HepG2 (cell line): Measurements from ENCODE around the gene LHFPL2. TPM values are rescaled to one million over a fixed set of nuclear protein-coding genes. Genes with fewer than 3 reads are reported as not detected.
A peak's percentile ranks its signal among the peaks of the same experiment; 100 is the strongest.

Experiments used
- ATAC-seq: fragments of 200-7000 bp; cut with Tn5 transposase; 3 replicates; pipeline ENCODE4 v1.9.1; 2020; ENCODE audit warnings: mild to moderate bottlenecking, moderate library complexity
- BruUV-seq: library from RNA; stranded (reverse); fragments of 400-500 nt; replicated peaks from 2 replicates; lab custom pipeline; 2021; lab: Mats Ljungman, UMichigan
- CTCF ChIA-PET: fragments of 300-600 bp; formaldehyde crosslinking; extraction: SDS; loops from one replicate; lab custom pipeline; 2021; ENCODE audit warnings: low total read pairs, inconsistent platforms, low intra/inter-chr PET ratio; lab: Yijun Ruan, JAX
- POLR2A ChIA-PET: fragments of 350-600 bp; sonication (Branson Sonifier 250); formaldehyde crosslinking; loops from one replicate; lab custom pipeline; 2020; ENCODE audit warnings: antibody characterized with exemption, inconsistent platforms; lab: Yijun Ruan, JAX
- DNase-seq: peaks from one replicate; pipeline ENCODE4 v3.0.0-alpha.2; 2015; ENCODE audit warnings: low spot score
- FAIRE-seq: peaks from 3 replicates; lab custom pipeline; 2011; peaks lifted over from hg19 to GRCh38; lab: Jason Lieb, UNC
- H2AFZ ChIP-seq: one replicate; pipeline ENCODE4 v1.6.1; 2011; ENCODE audit warnings: low read length, inconsistent platforms
- H3K27ac ChIP-seq: fragments of 300-600 bp; 3 replicates; pipeline ENCODE4 v1.8.0; 2011; ENCODE audit warnings: mixed run types, mild to moderate bottlenecking, mixed read lengths, low read length, inconsistent platforms; ENCODE audit not compliant: insufficient read depth; ENCODE audit errors: extremely low read length
- H3K27me3 ChIP-seq, 2 experiments: fragments of 200-600 bp in 1 of 2; 2 replicates in 1 of 2; 3 replicates in 1 of 2; pipeline versions ENCODE4 v1.6.0 to v1.8.0; 2011; ENCODE audit warnings: low read length in 2 of 2, mild to moderate bottlenecking in 2 of 2, moderate library complexity in 2 of 2, inconsistent platforms in 1 of 2; ENCODE audit not compliant: insufficient read depth in 2 of 2, control insufficient read depth in 1 of 2
- H3K36me3 ChIP-seq, 2 experiments: fragments of 200-600 bp in 1 of 2; replicated peaks in 1 of 2; 2 replicates in 1 of 2; 3 replicates in 1 of 2; pipeline versions ENCODE4 v1.5.1 to v1.8.0; 2011; ENCODE audit warnings: low read length in 2 of 2, inconsistent platforms in 1 of 2; ENCODE audit not compliant: insufficient read depth in 2 of 2, control insufficient read depth in 1 of 2
- H3K4me1 ChIP-seq: 2 replicates; pipeline ENCODE4 v1.5.1; 2012; ENCODE audit warnings: low read length, inconsistent platforms; ENCODE audit not compliant: insufficient read depth
- H3K4me2 ChIP-seq: 2 replicates; pipeline ENCODE4 v1.6.0; 2011; ENCODE audit warnings: low read depth, low read length, inconsistent platforms
- H3K4me3 ChIP-seq, 3 experiments: fragments of 200-600 bp in 1 of 3; sonication (generic), shearing (Covaris generic) in 1 of 3; replicated peaks in 1 of 3; 2 replicates each; pipeline ENCODE4 v1.5.1; 2011 to 2016; ENCODE audit warnings: low read length in 3 of 3, inconsistent platforms in 2 of 3, low read depth in 2 of 3, mild to moderate bottlenecking in 2 of 3, control low read depth in 1 of 3, mixed read lengths in 1 of 3; ENCODE audit not compliant: insufficient read depth in 1 of 3
- H3K79me2 ChIP-seq: one replicate; pipeline ENCODE4 v1.6.1; 2011; ENCODE audit warnings: low read length, inconsistent platforms; ENCODE audit not compliant: insufficient read depth
- H3K9ac ChIP-seq: 2 replicates; pipeline ENCODE4 v1.6.0; 2011; ENCODE audit warnings: mild to moderate bottlenecking, low read depth, low read length, inconsistent platforms; ENCODE audit not compliant: insufficient read depth
- H3K9me3 ChIP-seq: 2 replicates; pipeline ENCODE4 v1.5.1; 2012; ENCODE audit warnings: mild to moderate bottlenecking, low read length
- H4K20me1 ChIP-seq: 2 replicates; pipeline ENCODE4 v1.6.0; 2011; ENCODE audit warnings: inconsistent platforms, mild to moderate bottlenecking, low read length, moderate library complexity; ENCODE audit not compliant: insufficient read depth
- EP300 ChIP-seq, 3 experiments: sonication (generic) in 1 of 3; formaldehyde crosslinking in 1 of 3; IDR thresholded peaks; 2 replicates each; pipeline versions ENCODE4 v1.5.1 to v1.6.1; 2011 to 2020; ENCODE audit warnings: low read depth in 2 of 3, low read length in 2 of 3, borderline replicate concordance in 1 of 3, improper control_type of control experiment in 1 of 3, mild to moderate bottlenecking in 1 of 3, missing genetic modification reagents in 1 of 3, moderate library complexity in 1 of 3
- FOSL2 ChIP-seq: sonication (generic); formaldehyde crosslinking; IDR thresholded peaks from 2 replicates; pipeline ENCODE4 v1.4.0; 2020; ENCODE audit warnings: missing genetic modification reagents
- FOXA3 ChIP-seq: IDR thresholded peaks from 2 replicates; pipeline ENCODE4 v1.6.1; 2016; ENCODE audit warnings: missing genetic modification reagents, missing compliant biosample characterization
- FOXP1 ChIP-seq, 2 experiments: fragments of 450-650 bp in 1 of 2; IDR thresholded peaks; 2 replicates each; pipeline ENCODE4 v1.6.1; 2017 to 2018; ENCODE audit warnings: antibody characterized with exemption in 1 of 2
- HIC2 ChIP-seq: sonication (generic); formaldehyde crosslinking; IDR thresholded peaks from 2 replicates; pipeline ENCODE4 v1.9.0; 2022; ENCODE audit warnings: low read depth, missing genetic modification reagents
- HNF4A ChIP-seq: sonication (generic); formaldehyde crosslinking; IDR thresholded peaks from 2 replicates; pipeline ENCODE4 v1.4.0; 2020; ENCODE audit warnings: missing genetic modification reagents
- IKZF5 ChIP-seq: IDR thresholded peaks from 2 replicates; pipeline ENCODE4 v1.6.1; 2018; ENCODE audit warnings: missing genetic modification reagents, mild to moderate bottlenecking, missing compliant biosample characterization
- NFE2 ChIP-seq: sonication (generic); formaldehyde crosslinking; IDR thresholded peaks from 2 replicates; pipeline ENCODE4 v1.4.0; 2020; ENCODE audit warnings: missing genetic modification reagents
- RFXAP ChIP-seq: sonication (generic); formaldehyde crosslinking; IDR thresholded peaks from 2 replicates; pipeline ENCODE4 v1.4.0; 2020; ENCODE audit warnings: missing genetic modification reagents, borderline replicate concordance
- SAP130 ChIP-seq: IDR thresholded peaks from 2 replicates; pipeline ENCODE4 v1.6.1; 2016; ENCODE audit warnings: low read depth
- ZNF501 ChIP-seq: sonication (generic); formaldehyde crosslinking; IDR thresholded peaks from 2 replicates; pipeline ENCODE4 v1.5.1; 2020; ENCODE audit warnings: mild to moderate bottlenecking, moderate library complexity, missing genetic modification reagents
- ZNF609 ChIP-seq: sonication (generic); formaldehyde crosslinking; IDR thresholded peaks from 2 replicates; pipeline ENCODE4 v1.4.0; 2020; ENCODE audit warnings: mild to moderate bottlenecking, missing genetic modification reagents, borderline replicate concordance
- ZNF644 ChIP-seq: IDR thresholded peaks from 2 replicates; pipeline ENCODE4 v1.6.1; 2016; ENCODE audit warnings: low read depth
- ZNF7 ChIP-seq: IDR thresholded peaks from 2 replicates; pipeline ENCODE4 v1.6.1; 2016; ENCODE audit warnings: missing biosample characterization, missing genetic modification reagents
- ZNF780A ChIP-seq: sonication (generic); formaldehyde crosslinking; IDR thresholded peaks from 2 replicates; pipeline ENCODE4 v1.8.0; 2022; ENCODE audit warnings: mild to moderate bottlenecking, missing genetic modification reagents, moderate library complexity
- WGBS: methylation state at CpG from one replicate; pipeline ENCODE4 v1.1.6; 2017; ENCODE audit warnings: low lambda C conversion rate; 5-methylcytosine and 5-hydroxymethylcytosine counted together
- in situ Hi-C: cut with HindIII; loops from 2 replicates; pipeline ENCODE4 v1.10.0; 2017; ENCODE audit warnings: low pct_unique_long_range_greater_than_20kb; ENCODE audit not compliant: extremely low pct_ligation_motif_present
- intact Hi-C: fragments of 100-400 bp; cut with micrococcal nuclease; formaldehyde crosslinking; loops from one replicate; pipeline ENCODE4 v1.10.0; 2022; ENCODE audit not compliant: unreplicated experiment
- polyA plus RNA-seq, 8 experiments: library from polyadenylated mRNA; depleted of rRNA in 3 of 8; stranded (reverse) in 7 of 8; unstranded in 1 of 8; fragments of >200 nt; fragmentation: Illumina TruSeq in 4 of 8; extraction: Trizol in 4 of 8; gene quantifications; 2 replicates each; pipeline versions ENCODE4 v1.2.1 to v1.2.3, GENCODE V29; 2011 to 2016; ENCODE audit warnings: low read depth in 4 of 8, missing spikeins in 1 of 8, mixed read lengths in 1 of 8; ENCODE audit not compliant: insufficient read depth in 1 of 8
- total RNA-seq, 5 experiments: library from RNA; depleted of rRNA; stranded (reverse); fragments of >200 nt; fragmentation: Illumina TruSeq; extraction: Trizol; gene quantifications; 2 replicates each; pipeline ENCODE4 v1.2.3, GENCODE V29; 2016; ENCODE audit warnings: low read depth in 1 of 5

The LHFPL2 gene
- total and polyA plus RNA-seq, 2 of the 13 experiments (the other 11 are each of a cell fraction or from before 2014, with no cell fraction given), result 6.0 to 20.0 TPM

GRCh38 chr5:78601559-78602314, 46.8 kb downstream of the LHFPL2 start:
- Histone ChIP-seq H3K79me2 (peaks cover 26% of the 10 kb centered on the region), H3K4me2 (peak overlapping the region; percentile 66)
- TF ChIP-seq ZNF7 (no peak), IKZF5 (peak; percentile 37; the same call in 1 of the 2 replicates), HNF4A (CRISPR knock-in tag) (peak; percentile 12; the same call in 1 of the 2 replicates), ZNF609 (CRISPR knock-in tag) (no peak), FOXP1 (IDR thresholded peaks at IDR 0.05) (no peak), FOXP1 (CRISPR knock-in tag; IDR thresholded peaks at IDR 0.05) (no peak), ZNF501 (CRISPR knock-in tag) (no peak), ZNF780A (CRISPR knock-in tag) (no peak), HIC2 (no peak), SAP130 (CRISPR knock-in tag) (peak; percentile 52), ZNF644 (CRISPR knock-in tag) (peak; percentile 43; the same call in 1 of the 2 replicates), RFXAP (CRISPR knock-in tag) (no peak), FOSL2 (CRISPR knock-in tag) (peak; percentile 23; the same call in 1 of the 2 replicates), NFE2 (CRISPR knock-in tag) (no peak), FOXA3 (CRISPR knock-in tag) (peak; percentile 71), EP300 (IDR thresholded peaks at IDR 0.05; ENCODE audit: low read depth in 2 of 2, low read length in 2 of 2) (peak in 1 of 2 experiments; percentile 44; a peak in 1 of 4 replicates), EP300 (CRISPR knock-in tag; IDR thresholded peaks at IDR 0.05; ENCODE audit: borderline replicate concordance) (no peak)

More at GRCh38 chr5:78601559-78602314, 46.8 kb downstream of the LHFPL2 start:
- Histone ChIP-seq H3K27ac (peak overlapping the region; percentile 76), H3K36me3 (peaks cover 0 to under 1% of the 10 kb centered on the region in 2 experiments; a peak in 1 of 5 replicates), H3K9me3 (no peaks in the 10 kb centered on the region), H3K9ac (peak overlapping the region; percentile 39; the same call in 1 of the 2 replicates), H2AFZ (no peak overlapping the region), H4K20me1 (no peaks in the 10 kb centered on the region), H3K27me3 (no peaks in the 10 kb centered on the region), H3K4me3 (peak overlapping the region in 2 of 3 experiments; percentile 13 to 26; a peak in 3 of 6 replicates), H3K4me1 (peaks cover 100% of the 10 kb centered on the region)
- CTCF ChIA-PET, result no interaction called here
- FAIRE-seq (peak; percentile 64), ATAC-seq (peak; percentile 81), DNase-seq (peak; percentile 56)
- 21% methylated on average over 3 of the region's 3 CpGs for WGBS
- POLR2A ChIA-PET, result interaction anchor here (1.7 to 2.2 kb wide), 3 partner anchors 9 to 83 kb away, joined by 4 to 7 read pairs (median 6); no protein-coding TSS in a partner anchor
- in situ Hi-C loops (no loop called here), intact Hi-C loops (loop anchor here (5.0 kb wide), 1 partner anchor 41 kb away; no protein-coding TSS in a partner anchor)
- no TSS peak for BruUV-seq
